GM19467 (cell line): ENCODE results near the gene MACROD2.
A peak's percentile ranks its signal among the peaks of the same experiment; 100 is the strongest.
"Not testable (repeated sequence)": the region's sequence is repeated elsewhere in the genome, so short reads cannot be mapped to it uniquely, and the experiment has no call there.

ENCODE experiments used
- ATAC-seq: cut with Tn5 transposase; IDR thresholded peaks from one replicate; pipeline ENCODE4 v1.9.1; 2021; ENCODE audit warnings: mild to moderate bottlenecking, moderate library complexity; ENCODE audit not compliant: unreplicated experiment

The MACROD2 gene

GRCh38 chr20:15520930-15521524 lies 1525.7 kb downstream of the MACROD2 start:
- ATAC-seq = no peak

DNA sequence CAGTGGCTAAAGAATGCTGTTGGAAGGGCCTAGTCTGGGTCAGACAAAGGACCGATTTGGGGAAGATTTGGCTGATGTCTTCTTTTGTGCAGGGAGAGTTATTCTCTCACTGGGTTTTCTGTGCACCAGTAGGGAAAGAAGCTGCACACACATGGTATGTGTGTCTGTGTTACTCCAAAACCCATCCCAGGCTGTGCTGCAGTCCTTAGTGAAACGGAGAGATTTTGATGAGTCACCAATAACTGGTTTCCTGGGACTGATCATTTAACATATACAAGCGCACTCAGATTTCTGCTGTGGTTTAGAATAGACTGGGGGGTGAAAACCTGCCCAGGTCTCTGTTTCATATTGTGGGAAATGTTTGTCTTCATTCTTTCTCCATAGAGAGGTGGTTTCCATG lies 1528.1 kb downstream of the MACROD2 start:
- ATAC-seq = no peak

GRCh38 chr20:15528391-15529111 lies 1533.2 kb downstream of the MACROD2 start:
- no peak for ATAC-seq

DNA sequence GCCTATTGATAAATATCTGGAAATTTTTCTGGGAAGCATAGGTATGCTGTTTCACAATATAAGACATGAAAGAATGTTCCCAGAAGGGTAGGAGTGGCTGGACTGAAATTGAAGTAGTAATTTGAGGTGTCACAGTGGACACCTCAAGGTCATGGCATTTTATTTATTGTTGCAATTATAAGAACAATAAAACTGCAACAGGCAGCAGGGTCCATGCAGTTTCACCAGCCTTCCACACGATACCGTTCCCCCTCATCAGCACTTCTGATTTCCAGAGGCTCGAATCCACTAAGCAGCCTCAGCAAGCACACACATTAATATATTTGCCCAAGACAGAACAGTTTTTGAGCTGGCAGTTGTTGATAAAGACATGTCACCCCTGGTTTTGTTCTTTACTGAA lies 1540.5 kb downstream of the MACROD2 start:
- ATAC-seq = no peak

- ATAC-seq = not testable (repeated sequence)
Observed at GRCh38 chr20:15537200-15537599, 1541.9 kb downstream of the MACROD2 start.

DNA sequence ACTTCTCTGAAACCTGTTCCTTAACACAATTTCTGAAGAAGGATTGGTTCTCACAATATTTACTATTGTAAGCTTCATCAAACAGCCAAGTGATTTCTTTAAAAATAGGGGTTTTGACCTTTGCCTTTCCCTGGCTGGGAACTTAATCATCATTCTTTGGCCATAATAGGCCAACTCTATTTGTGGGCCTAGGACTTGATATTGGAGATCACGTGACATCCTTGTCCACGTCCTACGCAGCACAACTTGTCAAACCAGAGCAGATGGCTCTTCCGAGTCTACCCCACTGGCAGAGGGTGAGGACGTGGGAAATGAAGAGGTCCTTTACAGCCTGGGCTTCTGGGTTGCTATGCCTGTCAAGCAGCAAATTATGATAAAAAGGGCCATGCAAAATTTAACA lies 1547.3 kb downstream of the MACROD2 start:
- no peak for ATAC-seq

DNA sequence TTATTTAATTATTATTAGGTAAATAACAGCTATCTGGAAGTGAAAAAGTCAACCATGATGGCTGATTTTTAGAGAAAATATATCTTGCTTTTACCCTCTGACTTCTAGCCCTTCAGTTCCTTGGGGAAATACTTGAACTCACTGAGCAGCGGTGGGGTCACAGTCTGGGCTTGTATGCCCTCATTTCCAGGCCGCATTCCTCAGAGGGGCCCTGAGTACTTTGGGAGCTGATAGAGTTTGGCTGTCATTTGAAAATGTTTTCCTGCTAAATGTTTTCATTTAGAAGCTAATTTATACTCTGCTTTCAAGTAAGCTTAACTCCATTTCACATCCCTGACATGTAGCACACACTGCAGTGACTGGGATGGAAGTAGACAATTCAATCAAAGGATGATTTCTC lies 1549.4 kb downstream of the MACROD2 start:
- ATAC-seq = no peak

DNA sequence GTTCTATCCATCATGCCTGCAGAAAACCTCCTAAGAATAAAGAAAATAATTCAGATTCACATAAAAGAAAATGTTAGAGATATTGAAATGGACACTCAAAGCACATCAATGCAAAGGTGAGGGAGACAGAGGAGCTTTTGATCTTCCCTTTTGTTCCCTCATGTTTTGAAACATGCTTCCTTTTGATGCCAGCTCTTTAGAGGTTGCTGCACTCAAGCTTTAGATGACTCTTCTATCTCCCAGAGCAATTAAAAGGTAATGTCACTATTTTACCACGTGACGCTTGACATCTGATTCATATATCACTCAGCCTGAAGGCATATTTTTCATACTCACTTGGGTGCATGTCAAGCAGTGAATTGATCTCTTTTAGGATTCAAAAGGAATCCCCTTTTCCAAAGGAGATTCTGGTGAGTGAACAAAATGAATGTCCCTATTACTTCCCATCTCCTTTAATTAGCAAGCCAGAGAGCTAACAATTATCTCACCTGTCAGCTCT lies 1551.3 kb downstream of the MACROD2 start:
- no peak for ATAC-seq

DNA sequence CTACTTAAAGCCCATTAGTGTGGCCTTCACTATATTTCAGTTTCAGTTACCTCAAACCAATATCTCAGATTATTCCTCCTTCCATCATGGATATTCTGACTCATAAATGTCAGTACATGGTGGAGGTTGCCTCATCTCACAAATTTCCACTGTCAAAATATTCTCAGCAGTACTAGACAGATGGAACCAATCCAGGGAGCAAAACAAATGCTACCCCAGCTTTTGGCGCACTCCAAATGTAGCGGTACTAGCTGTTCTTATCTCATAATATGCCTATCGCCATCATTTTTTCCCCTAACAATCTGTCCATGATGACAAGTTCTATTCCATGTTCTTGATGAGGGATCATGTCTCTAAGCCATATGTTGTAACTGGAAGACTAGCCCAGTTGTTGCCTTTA lies 1551.8 kb downstream of the MACROD2 start:
- ATAC-seq = no peak

DNA sequence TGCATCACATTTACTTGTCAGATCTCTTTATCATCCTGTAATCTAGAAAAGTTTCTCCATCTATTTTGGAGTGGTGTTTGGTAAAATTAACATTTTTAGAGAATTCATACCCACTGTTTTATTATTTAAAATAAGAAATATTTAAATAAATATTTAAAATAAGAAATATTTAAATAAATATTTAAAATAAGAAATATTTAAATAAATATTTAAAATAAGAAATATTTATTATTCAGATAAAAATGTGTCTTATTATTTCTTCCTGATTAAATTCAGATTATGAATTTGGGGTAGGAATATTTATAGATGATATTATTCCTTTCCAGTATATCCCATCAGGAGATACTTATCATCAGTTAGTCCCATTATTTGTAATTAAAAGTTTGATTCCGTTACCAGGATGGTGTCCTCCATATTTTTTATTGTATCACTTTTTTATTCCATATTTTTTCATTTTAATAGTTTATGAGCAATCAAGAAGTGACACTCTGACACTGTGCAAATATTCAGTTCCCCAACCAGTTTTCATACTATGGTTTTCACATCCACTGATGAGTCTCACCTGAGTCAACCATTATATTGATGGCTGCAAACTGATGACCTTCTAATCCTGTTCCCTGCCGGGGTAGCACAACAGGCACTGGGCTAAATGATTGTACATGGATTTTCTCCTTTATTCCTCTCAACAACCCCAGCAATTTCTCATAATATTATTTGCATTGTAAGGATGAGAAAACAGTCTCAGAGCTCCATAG lies 1555.0 kb downstream of the MACROD2 start:
- no peak for ATAC-seq

DNA sequence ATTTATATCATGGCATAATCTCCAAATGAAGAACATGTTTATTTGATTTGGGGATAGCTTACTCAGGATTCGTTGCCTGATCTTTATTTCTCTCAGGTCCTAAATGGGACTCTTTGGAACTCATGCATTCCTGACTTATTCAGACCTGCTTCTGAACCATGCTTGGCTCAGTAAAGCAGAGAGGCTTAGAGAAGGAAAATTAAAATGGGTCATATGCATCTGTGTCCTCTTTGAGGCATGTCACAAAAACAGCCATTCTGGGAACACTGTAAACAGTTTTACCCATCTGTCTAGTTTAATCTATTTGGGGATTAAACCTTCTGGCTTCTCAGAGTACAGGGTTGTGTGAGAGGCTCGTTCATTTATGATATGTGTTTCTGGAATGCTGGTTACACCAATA lies 1560.6 kb downstream of the MACROD2 start:
- no peak for ATAC-seq

- ATAC-seq = no peak
Observed at GRCh38 chr20:15556869-15557268, 1561.6 kb downstream of the MACROD2 start.

DNA sequence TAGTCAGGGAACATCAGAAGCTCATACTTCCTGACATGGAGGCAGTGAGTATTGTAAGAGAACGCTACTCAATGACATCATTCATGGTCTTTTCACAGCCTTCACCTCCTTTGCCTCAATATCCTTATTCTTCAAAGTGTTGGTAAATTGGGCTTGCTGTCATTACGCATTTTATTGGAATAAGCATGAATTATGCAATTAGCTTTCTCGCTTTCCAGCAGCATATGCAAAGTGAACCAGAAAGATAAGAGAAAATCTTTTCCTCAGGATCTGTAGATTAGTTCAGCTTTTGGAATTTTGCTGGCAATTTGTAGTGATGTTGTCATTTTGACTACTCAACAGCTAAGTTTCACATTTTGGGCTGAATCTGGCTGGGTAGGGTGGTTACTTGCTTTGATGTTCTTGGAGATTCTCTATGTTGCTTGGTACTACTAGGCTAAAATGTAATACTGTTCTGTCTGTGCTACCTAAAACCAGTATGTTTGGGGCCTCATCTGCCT lies 1565.8 kb downstream of the MACROD2 start:
- no peak for ATAC-seq

GRCh38 chr20:15561707-15562404 lies 1566.5 kb downstream of the MACROD2 start:
- no peak for ATAC-seq

DNA sequence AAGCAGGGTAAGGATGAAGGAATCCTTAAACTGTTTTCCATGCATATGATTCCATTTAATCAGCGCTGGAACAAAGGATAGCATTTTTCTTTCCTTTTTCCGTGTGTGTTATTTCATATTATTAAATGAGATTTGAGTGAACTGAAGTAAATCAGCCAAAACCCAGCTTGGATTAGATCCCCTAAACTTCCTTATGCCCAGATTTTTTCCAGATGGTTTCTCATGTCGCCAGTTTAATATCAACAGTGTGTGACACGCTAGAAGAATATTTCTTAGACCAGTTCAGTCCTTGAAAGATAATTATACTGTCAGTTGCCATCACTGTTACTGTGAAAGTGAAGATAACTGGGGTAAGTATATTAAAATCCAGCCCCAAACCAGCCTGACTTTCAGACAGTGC lies 1568.5 kb downstream of the MACROD2 start:
- ATAC-seq = no peak

GRCh38 chr20:15564981-15565380 lies 1569.7 kb downstream of the MACROD2 start:
- ATAC-seq = peak; percentile 87

- ATAC-seq = no peak
Observed at GRCh38 chr20:15565786-15566185, 1570.5 kb downstream of the MACROD2 start.

- ATAC-seq = no peak
Observed at GRCh38 chr20:15567219-15567618, 1571.9 kb downstream of the MACROD2 start.

DNA sequence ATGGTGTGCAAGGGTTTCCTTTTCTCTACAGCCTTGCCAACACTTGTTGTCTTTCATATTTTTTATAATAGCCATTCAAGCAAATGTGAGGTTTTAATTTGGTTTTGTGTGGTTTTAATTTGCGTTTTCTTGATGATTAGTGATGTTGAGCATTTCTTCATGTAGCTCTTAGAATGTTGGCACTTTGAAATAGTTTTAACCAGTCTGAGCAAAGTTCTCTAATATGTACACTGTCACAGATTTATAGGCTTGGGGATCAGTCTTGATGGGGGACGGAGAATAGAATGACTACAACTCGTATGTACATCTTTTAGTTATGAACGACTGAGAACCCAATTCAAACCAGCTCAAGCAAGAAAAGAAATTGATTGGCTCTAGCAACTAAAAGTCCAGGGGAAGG lies 1574.8 kb downstream of the MACROD2 start:
- no peak for ATAC-seq

DNA sequence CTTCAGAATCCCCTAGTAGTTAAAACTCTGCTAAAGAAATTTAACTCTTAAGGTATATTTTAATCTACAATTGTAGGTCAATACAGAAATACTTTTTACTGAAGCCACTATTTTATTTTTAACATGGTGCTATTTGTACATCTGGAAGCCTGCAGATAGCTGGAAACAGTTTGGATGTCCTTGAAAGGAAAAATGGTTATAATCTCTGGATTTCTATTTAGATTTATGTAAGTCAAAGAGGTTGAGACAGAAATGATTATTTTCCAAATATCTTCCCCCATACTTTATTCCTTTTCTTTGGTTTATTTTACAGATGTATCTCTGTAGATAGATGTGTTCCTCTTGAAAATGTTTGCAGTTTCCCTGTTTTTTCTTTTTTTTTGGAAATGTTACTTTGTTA lies 1575.7 kb downstream of the MACROD2 start:
- no peak for ATAC-seq

GRCh38 chr20:15575255-15575654 lies 1579.9 kb downstream of the MACROD2 start:
- no peak for ATAC-seq
